H1 (cell line): ENCODE measurements around the gene CHAC2. TPM values are rescaled to one million over a fixed set of nuclear protein-coding genes. Genes with fewer than 3 reads are reported as not detected.

ENCODE experiments used
- ASH2L ChIP-seq: fragments of 200-600, 300-600 bp; sonication (generic); IDR thresholded peaks from one replicate; pipeline ENCODE4 v1.7.1; 2017; ENCODE audit warnings: low read length
- CHD7 ChIP-seq: fragments of 300-600 bp; sonication (generic); IDR thresholded peaks from 2 replicates; pipeline ENCODE4 v1.7.1; 2012; ENCODE audit warnings: low read length, moderate library complexity, mild to moderate bottlenecking, inconsistent platforms; ENCODE audit not compliant: insufficient replicate concordance
- CTCF ChIP-seq, 3 experiments: IDR thresholded peaks; 1 replicate in 2 of 3; 2 replicates in 1 of 3; pipeline versions ENCODE4 v1.5.1 to v1.6.1; 2011; ENCODE audit warnings: low read length in 3 of 3, mild to moderate bottlenecking in 3 of 3, inconsistent platforms in 2 of 3, low read depth in 1 of 3, moderate library complexity in 1 of 3; ENCODE audit not compliant: insufficient read depth in 1 of 3; ENCODE audit errors: control extremely low read depth in 1 of 3
- GABPA ChIP-seq: IDR thresholded peaks from 2 replicates; pipeline ENCODE4 v1.6.1; 2011; ENCODE audit warnings: mild to moderate bottlenecking, low read length, moderate library complexity, borderline replicate concordance; ENCODE audit not compliant: insufficient read depth
- MAX ChIP-seq: IDR thresholded peaks from 2 replicates; pipeline ENCODE4 v1.6.1; 2012; ENCODE audit warnings: inconsistent platforms
- SP2 ChIP-seq: IDR thresholded peaks from 2 replicates; pipeline ENCODE4 v1.6.1; 2012; ENCODE audit warnings: mild to moderate bottlenecking, low read length, inconsistent platforms
- polyA plus RNA-seq, 7 experiments: library from polyadenylated mRNA; depleted of rRNA in 3 of 7; stranded (reverse) in 5 of 7; unstranded in 2 of 7; fragments of >200 nt in 5 of 7; fragments of 200-250 nt in 2 of 7; gene quantifications; 1 replicate in 5 of 7; 2 replicates in 1 of 7; 4 replicates in 1 of 7; pipeline versions ENCODE4 v1.2.1 to v1.2.3, GENCODE V29; 2011 to 2013; ENCODE audit warnings: missing spikeins in 2 of 7, mixed read lengths in 2 of 7
- total RNA-seq: library from RNA; stranded (reverse); fragmentation: NEBNext Ultra II Directional; extraction: Animal tissue kit (Norgen Biotek cat#: 25700); gene quantifications from 2 replicates; pipeline ENCODE4 v1.2.1, GENCODE V29; 2021

The CHAC2 gene
- total and polyA plus RNA-seq, 2 of the 8 experiments (the other 6 are each of a cell fraction or from before 2014, with no cell fraction given) = 5.4 to 11.2 TPM

GRCh38 chr2:53767405-53768241 is at the start of gene CHAC2 (continued):
- no peak for TF ChIP-seq CHD7
- TF ChIP-seq GABPA = no peak
- peak; percentile 63 for TF ChIP-seq MAX
- no peak for TF ChIP-seq SP2
- peak in 2 of 3 experiments; percentile 12 to 24; a peak in 2 of 4 replicates for TF ChIP-seq CTCF (IDR thresholded peaks at IDR 0.05; ENCODE audit: control extremely low read depth in 1 of 3, insufficient read depth in 1 of 3, low read depth in 1 of 3, low read length in 3 of 3)
- peak; percentile 83 for TF ChIP-seq ASH2L
